Gastroesophageal sphincter (tissue), 4 donors: ENCODE measurements around the gene DEDD2. TPM values are rescaled to one million over a fixed set of nuclear protein-coding genes. Genes with fewer than 3 reads are reported as not detected.

Experiments
- ATAC-seq: fragments of 150-250 bp; one replicate; pipeline ENCODE4 v1.9.1; 2016; ENCODE audit warnings: mild to moderate bottlenecking, moderate library complexity
- H3K27ac ChIP-seq, 4 donors: fragments of 200-600 bp; sonication (generic) in 3 of 4; 1 replicate in 3 of 4; 2 replicates in 1 of 4; pipeline ENCODE4 v1.5.1; 2016 to 2019
- H3K27me3 ChIP-seq: fragments of 200-600 bp; sonication (generic); one replicate; pipeline ENCODE4 v1.5.1; 2019
- H3K36me3 ChIP-seq, 2 donors: fragments of 200-600 bp; sonication (generic); one replicate each; pipeline ENCODE4 v1.5.1; 2019; ENCODE audit warnings: control low read depth in 1 of 2
- H3K4me1 ChIP-seq, 3 donors: fragments of 200-600 bp; sonication (generic); 1 replicate in 2 of 3; 2 replicates in 1 of 3; pipeline ENCODE4 v1.5.1; 2016 to 2019; ENCODE audit warnings: control low read depth in 2 of 3
- H3K4me3 ChIP-seq, 2 donors: fragments of 200-600 bp; sonication (generic); one replicate each; pipeline ENCODE4 v1.5.1; 2019; ENCODE audit warnings: mild to moderate bottlenecking in 1 of 2, moderate library complexity in 1 of 2
- H3K9me3 ChIP-seq, 3 donors: fragments of 200-600 bp; sonication (generic); one replicate each; pipeline ENCODE4 v1.5.1; 2017 to 2019; ENCODE audit warnings: control low read depth in 2 of 3
- CTCF ChIP-seq, 4 experiments: fragments of 200-600 bp in 2 of 4; fragments of 450-650 bp in 2 of 4; sonication (generic) in 1 of 4; IDR thresholded peaks; one replicate each; pipeline ENCODE4 v1.5.1; 2017 to 2019; ENCODE audit warnings: antibody characterized with exemption in 4 of 4, mild to moderate bottlenecking in 2 of 4, moderate library complexity in 2 of 4
- EP300 ChIP-seq: sonication (generic); formaldehyde crosslinking; IDR thresholded peaks from one replicate; pipeline ENCODE4 v1.6.1; 2017; ENCODE audit warnings: antibody characterized with exemption, mild to moderate bottlenecking
- POLR2A ChIP-seq, 2 donors: fragments of 450-650 bp; IDR thresholded peaks; one replicate each; pipeline ENCODE4 v1.6.1; 2017; ENCODE audit warnings: antibody characterized with exemption in 2 of 2, mild to moderate bottlenecking in 2 of 2, moderate library complexity in 1 of 2
- POLR2AphosphoS5 ChIP-seq: sonication (generic); formaldehyde crosslinking; IDR thresholded peaks from one replicate; pipeline ENCODE4 v1.6.1; 2017; ENCODE audit warnings: antibody characterized with exemption
- WGBS, 2 donors: methylation state at CpG; one replicate each; pipeline ENCODE4 v1.1.5; 2018; ENCODE audit warnings: low coverage in 1 of 2; 5-methylcytosine and 5-hydroxymethylcytosine counted together
- total RNA-seq, 4 donors: library from RNA; depleted of rRNA; stranded (reverse); fragments of >200 nt; gene quantifications; one replicate each; pipeline ENCODE4 v1.1.0, GENCODE V29; 2016

DEDD2 gene
- total RNA-seq, 4 donors from 2014 or later = 31.1 to 39.3 (median 33.4) TPM

GRCh38 chr19:42151782-42152684, 65.4 kb downstream of the DEDD2 start:
- 43 to 57% methylated on average over 3 to 13 of the region's 20 CpGs for WGBS, 2 donors
- Histone ChIP-seq H3K4me3 (no peak overlapping the region), H3K36me3 (no peaks in the 10 kb centered on the region), H3K9me3 (no peaks in the 10 kb centered on the region), H3K27me3 (peaks cover 85% of the 10 kb centered on the region), H3K4me1 (no peaks in the 10 kb centered on the region), H3K27ac (no peak overlapping the region)
- TF ChIP-seq POLR2A (IDR thresholded peaks at IDR 0.05) = no peak
- TF ChIP-seq POLR2AphosphoS5 = no peak
- TF ChIP-seq CTCF (IDR thresholded peaks at IDR 0.05) = no peak
- TF ChIP-seq EP300 = no peak
- ATAC-seq = no peak

GRCh38 chr19:42150911-42151361, 66.5 kb downstream of the DEDD2 start:
- TF ChIP-seq POLR2A (IDR thresholded peaks at IDR 0.05) (no peak), POLR2AphosphoS5 (no peak), EP300 (no peak), CTCF (IDR thresholded peaks at IDR 0.05) (no peak)
- H3K27ac ChIP-seq = no peak overlapping the region
- H3K27me3 ChIP-seq = peaks cover 87% of the 10 kb centered on the region
- no peak overlapping the region for H3K4me3 ChIP-seq
- H3K9me3 ChIP-seq = no peaks in the 10 kb centered on the region
- no CpG with 5 or more reads among the region's 9 CpGs for WGBS, 2 donors
- H3K4me1 ChIP-seq = no peaks in the 10 kb centered on the region
- no peak for ATAC-seq
- H3K36me3 ChIP-seq = no peaks in the 10 kb centered on the region

GRCh38 chr19:42150364-42150763, 67.1 kb downstream of the DEDD2 start:
- Histone ChIP-seq H3K27ac (no peak overlapping the region), H3K4me1 (no peaks in the 10 kb centered on the region), H3K36me3 (no peaks in the 10 kb centered on the region), H3K27me3 (peaks cover 82% of the 10 kb centered on the region), H3K9me3 (no peaks in the 10 kb centered on the region), H3K4me3 (no peak overlapping the region)
- no peak for TF ChIP-seq CTCF (IDR thresholded peaks at IDR 0.05)
- TF ChIP-seq EP300 = no peak
- TF ChIP-seq POLR2AphosphoS5 = no peak
- TF ChIP-seq POLR2A (IDR thresholded peaks at IDR 0.05) = no peak
- ATAC-seq = no peak
- 5 to 10% methylated on average over 10 to 15 of the region's 17 CpGs for WGBS, 2 donors

- TF ChIP-seq CTCF (IDR thresholded peaks at IDR 0.05) (no peak), POLR2A (IDR thresholded peaks at IDR 0.05) (no peak), EP300 (no peak), POLR2AphosphoS5 (no peak)
- Histone ChIP-seq H3K4me1 (no peaks in the 10 kb centered on the region), H3K27ac (no peak overlapping the region), H3K4me3 (no peak overlapping the region), H3K27me3 (peaks cover 83% of the 10 kb centered on the region), H3K9me3 (no peaks in the 10 kb centered on the region), H3K36me3 (no peaks in the 10 kb centered on the region)
- ATAC-seq = no peak
- 33 to 50% methylated on average over 1 to 4 of the region's 5 CpGs for WGBS, 2 donors
Measured at GRCh38 chr19:42149447-42150202, 67.9 kb downstream of the DEDD2 start.

Other genes with a start within 250 kb of the DEDD2 start
- gene ATP1A3, start 223.4 kb downstream of the DEDD2 start, total RNA-seq = 1 to 10 TPM in 2 of 4 donors, under 1 TPM in 1, not detected in 1; 0.81 to 2.6 (median 1.1) TPM
- 10 to 100 TPM in 3 of 4 donors, 1 to 10 TPM in 1; 7.0 to 23.4 (median 12.3) TPM for gene GRIK5, start 147.5 kb downstream of the DEDD2 start, total RNA-seq
- 10 to 100 TPM; 14.4 to 25.3 (median 17.1) TPM for gene ZNF574, start 141.5 kb downstream of the DEDD2 start, total RNA-seq
- gene POU2F2, start 85.2 kb downstream of the DEDD2 start, total RNA-seq = 1 to 10 TPM in 3 of 4 donors, under 1 TPM in 1; 0.93 to 1.8 (median 1.5) TPM
- gene ZNF526, start 2.6 kb upstream of the DEDD2 start, total RNA-seq = 10 to 100 TPM in 1 of 4 donors, 1 to 10 TPM in 3; 4.6 to 10.4 (median 7.8) TPM
- 10 to 100 TPM; 30.8 to 51.0 (median 35.1) TPM for gene GSK3A, start 24.9 kb upstream of the DEDD2 start, total RNA-seq
- 10 to 100 TPM; 28.4 to 46.4 (median 39.9) TPM for gene ERF, start 37.5 kb upstream of the DEDD2 start, total RNA-seq
- 10 to 100 TPM; 31.4 to 69.4 (median 49.0) TPM for gene CIC, start 51.6 kb upstream of the DEDD2 start, total RNA-seq
- gene PRR19, start 84.5 kb upstream of the DEDD2 start, total RNA-seq = under 1 TPM in 1 of 4 donors, not detected in 3; 0.93 TPM
- 10 to 100 TPM in 1 of 4 donors, 1 to 10 TPM in 2, under 1 TPM in 1; 0.93 to 13.6 (median 5.8) TPM for gene PAFAH1B3, start 84.9 kb upstream of the DEDD2 start, total RNA-seq
- under 1 TPM in 1 of 4 donors, not detected in 3; 0.27 TPM for gene TMEM145, start 95.6 kb upstream of the DEDD2 start, total RNA-seq
- gene MEGF8, start 108.0 kb upstream of the DEDD2 start, total RNA-seq = 10 to 100 TPM; 13.9 to 44.4 (median 18.1) TPM
- 10 to 100 TPM in 1 of 4 donors, 1 to 10 TPM in 1, not detected in 2; 1.7 to 17.5 TPM for gene CNFN, start 172.6 kb upstream of the DEDD2 start, total RNA-seq
- 10 to 100 TPM in 1 of 4 donors, 1 to 10 TPM in 3; 3.4 to 15.3 (median 6.6) TPM for gene LIPE, start 209.7 kb upstream of the DEDD2 start, total RNA-seq
- gene CXCL17, start 225.3 kb upstream of the DEDD2 start, total RNA-seq = 1 to 10 TPM in 1 of 4 donors, not detected in 3; 6.5 TPM